Type B pancreatic cell (in vitro differentiated cells): ENCODE data around the gene PAFAH1B1. TPM values are rescaled to one million over a fixed set of nuclear protein-coding genes. Genes with fewer than 3 reads are reported as not detected.

Experiments used
- DNase-seq: peaks from one replicate; pipeline ENCODE4 v3.0.0; 2021; ENCODE audit warnings: mixed read lengths; ENCODE audit not compliant: unreplicated experiment; ENCODE audit errors: extremely low spot score
- H3K27ac Mint-ChIP-seq: 2 replicates; pipeline ENCODE4 v1.8.0; 2021; ENCODE audit warnings: mild to moderate bottlenecking, mixed read lengths
- H3K27me3 Mint-ChIP-seq: 2 replicates; pipeline ENCODE4 v1.8.0; 2021; ENCODE audit warnings: mixed read lengths
- H3K36me3 Mint-ChIP-seq: 2 replicates; pipeline ENCODE4 v1.8.0; 2021; ENCODE audit warnings: mixed read lengths
- H3K4me1 Mint-ChIP-seq: one replicate; pipeline ENCODE4 v1.8.0; 2021; ENCODE audit warnings: mixed read lengths; ENCODE audit not compliant: unreplicated experiment
- H3K4me3 Mint-ChIP-seq: 2 replicates; pipeline ENCODE4 v1.8.0; 2021; ENCODE audit warnings: mild to moderate bottlenecking, mixed read lengths
- H3K9me3 Mint-ChIP-seq: 2 replicates; pipeline ENCODE4 v1.8.0; 2021; ENCODE audit warnings: mixed read lengths
- total RNA-seq: library from RNA; stranded (reverse); gene quantifications from 2 replicates; pipeline ENCODE4 v1.2.1, GENCODE V29; 2021; ENCODE audit warnings: low replicate concordance
- TF ChIP-seq, protein P1 (sequence below): fragments of 200-600 bp; sonication (generic); conservative IDR thresholded peaks from 2 replicates; pipeline ENCODE4 v1.5.0; 2021; ENCODE audit warnings: antibody characterized with exemption, mild to moderate bottlenecking

PAFAH1B1 gene
- total RNA-seq, 1 donor from 2014 or later: 126 TPM

DNA sequence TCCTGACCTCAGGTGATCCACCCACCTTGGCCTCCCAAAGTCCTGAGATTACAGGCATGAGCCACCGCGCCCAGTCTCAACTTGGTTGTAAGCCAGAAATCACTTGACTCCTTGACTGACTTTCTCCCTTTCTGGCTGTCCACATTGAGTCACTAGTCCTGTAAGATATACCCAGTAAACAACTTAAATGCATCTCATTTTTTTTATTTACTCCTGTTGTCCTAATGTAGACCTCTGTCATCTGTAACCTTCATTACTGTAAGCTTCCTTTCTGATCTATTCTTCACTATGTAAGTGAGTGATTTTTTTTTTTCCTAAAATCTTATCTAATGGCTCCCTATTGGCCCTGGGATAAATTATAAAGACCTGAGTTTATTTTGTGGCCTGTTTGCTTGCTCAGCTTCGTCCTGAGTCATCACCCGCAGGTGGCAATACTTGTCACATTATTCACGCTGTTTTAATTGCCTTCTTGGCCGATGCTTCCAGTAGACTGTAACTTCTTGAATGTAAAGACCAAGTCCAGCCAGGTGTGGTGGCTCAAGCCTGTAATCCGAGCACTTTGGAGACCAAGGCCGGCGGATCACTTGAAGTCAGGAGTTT, 41.0 kb downstream of the PAFAH1B1 start:
- Mint-ChIP-seq H3K36me3 (peaks cover 11% of the 10 kb centered on the region), H3K9me3 (no peaks in the 10 kb centered on the region), H3K4me3 (no peak overlapping the region), H3K27ac (peak overlapping the region; percentile 72), H3K4me1 (peaks cover 20% of the 10 kb centered on the region), H3K27me3 (no peaks in the 10 kb centered on the region)
- TF ChIP-seq, protein P1, sequence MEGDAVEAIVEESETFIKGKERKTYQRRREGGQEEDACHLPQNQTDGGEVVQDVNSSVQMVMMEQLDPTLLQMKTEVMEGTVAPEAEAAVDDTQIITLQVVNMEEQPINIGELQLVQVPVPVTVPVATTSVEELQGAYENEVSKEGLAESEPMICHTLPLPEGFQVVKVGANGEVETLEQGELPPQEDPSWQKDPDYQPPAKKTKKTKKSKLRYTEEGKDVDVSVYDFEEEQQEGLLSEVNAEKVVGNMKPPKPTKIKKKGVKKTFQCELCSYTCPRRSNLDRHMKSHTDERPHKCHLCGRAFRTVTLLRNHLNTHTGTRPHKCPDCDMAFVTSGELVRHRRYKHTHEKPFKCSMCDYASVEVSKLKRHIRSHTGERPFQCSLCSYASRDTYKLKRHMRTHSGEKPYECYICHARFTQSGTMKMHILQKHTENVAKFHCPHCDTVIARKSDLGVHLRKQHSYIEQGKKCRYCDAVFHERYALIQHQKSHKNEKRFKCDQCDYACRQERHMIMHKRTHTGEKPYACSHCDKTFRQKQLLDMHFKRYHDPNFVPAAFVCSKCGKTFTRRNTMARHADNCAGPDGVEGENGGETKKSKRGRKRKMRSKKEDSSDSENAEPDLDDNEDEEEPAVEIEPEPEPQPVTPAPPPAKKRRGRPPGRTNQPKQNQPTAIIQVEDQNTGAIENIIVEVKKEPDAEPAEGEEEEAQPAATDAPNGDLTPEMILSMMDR: no peak
- DNase-seq: no peak

DNA sequence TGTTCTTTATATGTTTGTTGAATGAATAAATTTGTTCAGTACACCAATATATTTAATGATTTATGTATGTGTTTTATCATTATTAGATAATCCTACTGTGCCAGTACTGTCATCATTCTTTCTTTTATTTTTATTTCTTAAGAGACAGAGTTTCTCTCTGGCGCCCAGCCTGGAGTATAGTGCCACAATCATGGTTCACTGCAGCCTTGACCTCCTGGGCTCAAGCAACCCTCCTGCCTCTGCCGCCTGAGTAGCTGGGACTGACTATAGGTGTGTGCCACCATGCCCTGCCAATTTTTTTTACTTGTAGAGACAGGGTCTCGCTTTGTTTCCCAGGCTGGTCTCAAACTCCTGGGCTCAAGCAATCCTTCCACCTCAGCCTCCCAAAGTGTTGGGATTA, 41.8 kb downstream of the PAFAH1B1 start:
- no peak overlapping the region for H3K4me3 Mint-ChIP-seq
- peaks cover 20% of the 10 kb centered on the region for H3K4me1 Mint-ChIP-seq
- H3K27me3 Mint-ChIP-seq: no peaks in the 10 kb centered on the region
- H3K27ac Mint-ChIP-seq: no peak overlapping the region
- DNase-seq: no peak
- peaks cover 15% of the 10 kb centered on the region for H3K36me3 Mint-ChIP-seq
- H3K9me3 Mint-ChIP-seq: no peaks in the 10 kb centered on the region
- TF ChIP-seq, protein P1: no peak

DNA sequence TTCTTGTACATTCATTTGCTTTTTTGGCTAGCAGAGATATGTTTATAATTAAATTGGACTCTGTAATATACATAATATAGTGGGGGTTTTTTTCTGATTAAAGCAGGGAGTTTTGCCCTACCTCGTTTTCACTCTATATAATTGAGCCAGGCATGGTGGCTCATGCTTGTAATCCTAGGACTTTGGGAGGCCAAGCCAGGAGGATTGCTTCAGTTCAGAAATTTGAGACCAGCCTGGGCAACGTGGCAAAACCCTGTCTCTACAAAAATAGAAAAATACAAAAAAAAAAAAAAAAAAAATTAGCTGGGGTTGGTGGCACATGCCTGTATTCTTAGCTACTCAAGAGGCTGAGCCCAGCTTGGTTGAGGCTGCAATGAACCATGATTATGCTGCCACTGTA, 42.2 kb downstream of the PAFAH1B1 start:
- Mint-ChIP-seq H3K4me1 (peaks cover 17% of the 10 kb centered on the region), H3K4me3 (no peak overlapping the region), H3K9me3 (no peaks in the 10 kb centered on the region), H3K27ac (no peak overlapping the region), H3K27me3 (no peaks in the 10 kb centered on the region), H3K36me3 (peaks cover 19% of the 10 kb centered on the region)
- TF ChIP-seq, protein P1: no peak
- no peak for DNase-seq

DNA sequence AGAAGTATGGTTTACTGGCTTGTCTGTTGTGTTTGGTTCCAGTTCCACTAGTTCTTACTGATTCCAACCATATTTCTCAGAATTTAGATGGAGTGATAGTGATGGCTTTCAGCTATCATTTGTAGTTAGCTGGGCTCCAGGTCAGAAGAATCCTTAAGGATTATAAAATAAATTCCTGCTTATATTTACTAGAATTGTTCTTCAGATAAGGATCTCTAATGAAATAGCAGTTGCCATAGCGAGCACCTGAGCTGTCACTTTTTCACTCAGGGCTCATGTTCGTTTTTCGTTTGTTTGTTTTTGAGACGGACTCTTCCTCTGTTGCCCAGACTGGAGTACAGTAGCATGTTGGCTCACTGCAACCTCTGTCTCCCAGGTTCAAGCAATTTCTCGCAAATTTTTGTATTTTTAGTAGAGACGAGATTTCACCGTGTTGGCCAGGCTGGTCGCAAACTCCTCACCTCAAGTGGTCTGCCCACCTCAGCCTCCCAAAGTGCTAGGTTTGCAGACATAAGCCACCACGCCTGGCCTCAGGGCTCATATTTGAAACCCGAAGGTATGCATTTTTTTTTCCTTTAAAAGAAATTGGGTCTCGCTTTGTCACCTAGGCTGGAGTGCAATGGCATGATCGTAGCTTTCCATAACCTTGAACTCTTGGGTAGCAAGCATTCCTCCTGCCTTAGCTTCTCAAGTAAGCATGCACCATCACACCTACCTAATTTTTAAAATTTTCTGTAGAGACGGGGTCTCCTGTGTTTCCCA, 42.9 kb downstream of the PAFAH1B1 start:
- Mint-ChIP-seq H3K27me3 (no peaks in the 10 kb centered on the region), H3K9me3 (no peaks in the 10 kb centered on the region), H3K4me1 (peaks cover 15% of the 10 kb centered on the region), H3K4me3 (no peak overlapping the region), H3K36me3 (peaks cover 23% of the 10 kb centered on the region), H3K27ac (peak overlapping the region; percentile 28)
- DNase-seq: no peak
- TF ChIP-seq, protein P1: no peak

DNA sequence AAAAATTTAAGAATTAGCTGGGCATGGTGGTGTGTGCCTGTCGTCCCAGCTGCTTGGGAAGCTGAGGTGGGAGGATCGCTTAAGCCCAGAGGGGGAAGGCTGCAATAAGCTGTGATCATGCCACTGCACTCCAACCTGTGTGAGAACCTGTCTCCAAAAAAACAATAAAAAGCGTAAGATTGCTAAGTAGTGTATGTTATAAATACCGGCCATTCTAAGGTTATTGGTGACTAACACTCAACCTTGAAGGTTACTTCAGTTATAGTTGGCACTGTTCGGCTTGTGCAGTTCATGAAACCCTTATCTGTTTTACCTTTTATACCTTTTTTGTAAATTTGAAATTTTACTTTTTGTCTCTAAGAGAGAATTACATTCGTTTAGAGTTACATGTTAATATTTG, 44.0 kb downstream of the PAFAH1B1 start:
- no peak overlapping the region for H3K4me3 Mint-ChIP-seq
- H3K4me1 Mint-ChIP-seq: peaks cover 10% of the 10 kb centered on the region
- TF ChIP-seq, protein P1: no peak
- peaks cover 26% of the 10 kb centered on the region for H3K36me3 Mint-ChIP-seq
- H3K9me3 Mint-ChIP-seq: no peaks in the 10 kb centered on the region
- peak overlapping the region; percentile 28 for H3K27ac Mint-ChIP-seq
- H3K27me3 Mint-ChIP-seq: no peaks in the 10 kb centered on the region
- DNase-seq: no peak
